ENCODE data around the gene RBM22.

RBM22 gene

GRCh38 chr5:150659360-150660107 lies 41.3 kb downstream of the RBM22 start:
- Histone ChIP-seq H3K4me1 (ENCODE audit: control insufficient read depth in 1 of 2, insufficient read depth in 2 of 2, low read length in 2 of 2) (peaks cover 5 to 45% of the 10 kb centered on the region in 2 donors), H3K27ac (ENCODE audit: low read length) (no peak overlapping the region), H3K9me3 (ENCODE audit: control insufficient read depth in 1 of 2, low read length in 2 of 2) (no peaks in the 10 kb centered on the region), H3K27me3 (ENCODE audit: low read depth, low read length) (no peaks in the 10 kb centered on the region), H3K36me3 (ENCODE audit: control insufficient read depth in 1 of 2, insufficient read depth in 2 of 2, low read length in 2 of 2) (no peaks in the 10 kb centered on the region), H3K4me3 (ENCODE audit: low read depth in 1 of 2, low read length in 2 of 2) (no peak overlapping the region)

DNA sequence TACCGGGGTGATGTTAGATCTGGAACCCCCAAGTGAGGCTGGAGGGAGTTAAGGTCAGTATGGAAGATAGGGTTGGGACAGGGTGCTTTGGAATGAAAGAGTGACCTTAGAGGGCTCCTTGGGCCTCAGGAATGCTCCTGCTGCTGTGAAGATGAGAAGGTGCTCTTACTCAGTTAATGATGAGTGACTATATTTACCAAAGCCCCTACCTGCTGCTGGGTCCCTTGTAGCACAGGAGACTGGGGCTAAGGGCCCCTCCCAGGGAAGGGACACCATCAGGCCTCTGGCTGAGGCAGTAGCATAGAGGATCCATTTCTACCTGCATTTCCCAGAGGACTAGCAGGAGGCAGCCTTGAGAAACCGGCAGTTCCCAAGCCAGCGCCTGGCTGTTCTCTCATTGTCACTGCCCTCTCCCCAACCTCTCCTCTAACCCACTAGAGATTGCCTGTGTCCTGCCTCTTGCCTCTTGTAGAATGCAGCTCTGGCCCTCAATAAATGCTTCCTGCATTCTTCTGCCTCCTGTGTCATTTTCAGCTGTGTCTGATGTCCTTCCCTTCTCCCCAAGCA lies 42.1 kb downstream of the RBM22 start:
- no peaks in the 10 kb centered on the region for H3K36me3 ChIP-seq (ENCODE audit: control insufficient read depth in 1 of 2, insufficient read depth in 2 of 2, low read length in 2 of 2)
- no peaks in the 10 kb centered on the region for H3K9me3 ChIP-seq (ENCODE audit: control insufficient read depth in 1 of 2, low read length in 2 of 2)
- H3K4me1 ChIP-seq (ENCODE audit: control insufficient read depth in 1 of 2, insufficient read depth in 2 of 2, low read length in 2 of 2), result peaks cover 5 to 51% of the 10 kb centered on the region in 2 donors
- no peak overlapping the region for H3K4me3 ChIP-seq (ENCODE audit: low read depth in 1 of 2, low read length in 2 of 2)
- no peaks in the 10 kb centered on the region for H3K27me3 ChIP-seq (ENCODE audit: low read depth, low read length)
- no peak overlapping the region for H3K27ac ChIP-seq (ENCODE audit: low read length)

DNA sequence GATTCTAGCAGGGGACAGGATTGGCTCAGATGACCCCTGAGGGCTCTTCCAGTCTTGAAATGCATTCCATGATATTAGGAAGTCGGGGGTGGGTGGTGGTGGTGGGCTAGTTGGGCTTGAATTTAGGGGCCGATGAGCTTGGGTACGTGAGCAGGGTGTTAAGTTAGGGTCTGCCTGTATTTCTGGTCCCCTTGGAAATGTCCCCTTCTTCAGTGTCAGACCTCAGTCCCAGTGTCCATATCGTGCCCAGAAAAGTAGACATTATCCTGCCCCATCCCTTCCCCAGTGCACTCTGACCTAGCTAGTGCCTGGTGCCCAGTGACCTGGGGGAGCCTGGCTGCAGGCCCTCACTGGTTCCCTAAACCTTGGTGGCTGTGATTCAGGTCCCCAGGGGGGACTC lies 42.7 kb downstream of the RBM22 start:
- no peak overlapping the region for H3K4me3 ChIP-seq (ENCODE audit: low read depth in 1 of 2, low read length in 2 of 2)
- H3K4me1 ChIP-seq (ENCODE audit: control insufficient read depth in 1 of 2, insufficient read depth in 2 of 2, low read length in 2 of 2), result peaks cover 5 to 58% of the 10 kb centered on the region in 2 donors
- no peaks in the 10 kb centered on the region for H3K9me3 ChIP-seq (ENCODE audit: control insufficient read depth in 1 of 2, low read length in 2 of 2)
- no peaks in the 10 kb centered on the region for H3K36me3 ChIP-seq (ENCODE audit: control insufficient read depth in 1 of 2, insufficient read depth in 2 of 2, low read length in 2 of 2)
- no peaks in the 10 kb centered on the region for H3K27me3 ChIP-seq (ENCODE audit: low read depth, low read length)
- no peak overlapping the region for H3K27ac ChIP-seq (ENCODE audit: low read length)

GRCh38 chr5:150656191-150657132 lies 44.4 kb downstream of the RBM22 start:
- Histone ChIP-seq H3K9me3 (ENCODE audit: control insufficient read depth in 1 of 2, low read length in 2 of 2) (no peaks in the 10 kb centered on the region), H3K4me3 (ENCODE audit: low read depth in 1 of 2, low read length in 2 of 2) (peak overlapping the region; percentile 47 to 66), H3K36me3 (ENCODE audit: control insufficient read depth in 1 of 2, insufficient read depth in 2 of 2, low read length in 2 of 2) (no peaks in the 10 kb centered on the region), H3K27ac (ENCODE audit: low read length) (no peak overlapping the region), H3K4me1 (ENCODE audit: control insufficient read depth in 1 of 2, insufficient read depth in 2 of 2, low read length in 2 of 2) (peaks cover 11 to 73% of the 10 kb centered on the region in 2 donors), H3K27me3 (ENCODE audit: low read depth, low read length) (no peaks in the 10 kb centered on the region)

- H3K4me3 ChIP-seq (ENCODE audit: low read depth in 1 of 2, low read length in 2 of 2), result no peak overlapping the region
- H3K4me1 ChIP-seq (ENCODE audit: control insufficient read depth in 1 of 2, insufficient read depth in 2 of 2, low read length in 2 of 2), result peaks cover 11 to 74% of the 10 kb centered on the region in 2 donors
- H3K27ac ChIP-seq (ENCODE audit: low read length), result no peak overlapping the region
- no peaks in the 10 kb centered on the region for H3K9me3 ChIP-seq (ENCODE audit: control insufficient read depth in 1 of 2, low read length in 2 of 2)
- no peaks in the 10 kb centered on the region for H3K27me3 ChIP-seq (ENCODE audit: low read depth, low read length)
- H3K36me3 ChIP-seq (ENCODE audit: control insufficient read depth in 1 of 2, insufficient read depth in 2 of 2, low read length in 2 of 2), result peaks cover 2 to 7% of the 10 kb centered on the region in 2 donors
Observed at GRCh38 chr5:150655221-150655620, 45.6 kb downstream of the RBM22 start.

DNA sequence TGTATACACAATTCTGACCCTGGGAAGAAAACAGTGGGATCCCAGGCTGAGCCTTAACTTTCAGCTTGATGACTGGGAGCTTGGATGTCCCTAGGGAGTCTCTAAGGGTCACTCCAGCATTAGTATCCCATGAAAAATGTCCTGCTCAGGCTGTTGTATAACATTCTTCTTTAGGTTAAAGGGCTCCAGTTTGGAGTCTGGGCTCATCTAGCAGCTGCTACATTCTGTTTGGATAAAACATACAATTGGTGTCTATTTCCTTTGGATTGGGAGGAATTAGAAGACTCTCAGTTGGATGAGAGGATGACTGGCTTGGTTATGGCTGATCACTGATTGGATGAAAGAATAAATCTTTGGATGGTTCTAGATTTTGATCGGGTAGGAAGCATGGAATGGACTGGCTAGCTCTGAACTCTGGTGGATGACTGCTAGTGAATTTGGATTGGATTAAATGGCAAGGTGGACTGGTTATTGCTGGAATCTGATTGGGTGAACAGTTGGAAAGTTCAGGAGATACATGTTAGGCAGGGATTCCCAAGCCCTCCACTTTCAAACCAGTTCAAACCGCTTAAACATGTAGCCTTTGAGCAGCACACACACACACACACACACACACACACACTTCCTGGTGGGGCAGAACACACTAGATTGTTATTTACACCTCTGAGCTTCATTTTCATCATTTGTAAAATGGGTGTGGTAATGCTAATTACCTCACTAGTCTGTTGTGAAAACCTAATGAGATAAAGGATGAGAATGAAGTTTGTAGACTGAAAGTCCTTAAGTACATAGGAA lies 46.9 kb downstream of the RBM22 start:
- Histone ChIP-seq H3K4me1 (ENCODE audit: control insufficient read depth in 1 of 2, insufficient read depth in 2 of 2, low read length in 2 of 2) (peaks cover 11 to 71% of the 10 kb centered on the region in 2 donors), H3K4me3 (ENCODE audit: low read depth in 1 of 2, low read length in 2 of 2) (no peak overlapping the region), H3K27me3 (ENCODE audit: low read depth, low read length) (no peaks in the 10 kb centered on the region), H3K27ac (ENCODE audit: low read length) (no peak overlapping the region), H3K36me3 (ENCODE audit: control insufficient read depth in 1 of 2, insufficient read depth in 2 of 2, low read length in 2 of 2) (peaks cover 3 to 20% of the 10 kb centered on the region in 2 donors), H3K9me3 (ENCODE audit: control insufficient read depth in 1 of 2, low read length in 2 of 2) (no peaks in the 10 kb centered on the region)

- peaks cover 11 to 69% of the 10 kb centered on the region in 2 donors for H3K4me1 ChIP-seq (ENCODE audit: control insufficient read depth in 1 of 2, insufficient read depth in 2 of 2, low read length in 2 of 2)
- H3K27me3 ChIP-seq (ENCODE audit: low read depth, low read length), result no peaks in the 10 kb centered on the region
- H3K27ac ChIP-seq (ENCODE audit: low read length), result no peak overlapping the region
- H3K4me3 ChIP-seq (ENCODE audit: low read depth in 1 of 2, low read length in 2 of 2), result no peak overlapping the region
- H3K9me3 ChIP-seq (ENCODE audit: control insufficient read depth in 1 of 2, low read length in 2 of 2), result no peaks in the 10 kb centered on the region
- peaks cover 8 to 27% of the 10 kb centered on the region in 2 donors for H3K36me3 ChIP-seq (ENCODE audit: control insufficient read depth in 1 of 2, insufficient read depth in 2 of 2, low read length in 2 of 2)
Observed at GRCh38 chr5:150653145-150653761, 47.6 kb downstream of the RBM22 start.

DNA sequence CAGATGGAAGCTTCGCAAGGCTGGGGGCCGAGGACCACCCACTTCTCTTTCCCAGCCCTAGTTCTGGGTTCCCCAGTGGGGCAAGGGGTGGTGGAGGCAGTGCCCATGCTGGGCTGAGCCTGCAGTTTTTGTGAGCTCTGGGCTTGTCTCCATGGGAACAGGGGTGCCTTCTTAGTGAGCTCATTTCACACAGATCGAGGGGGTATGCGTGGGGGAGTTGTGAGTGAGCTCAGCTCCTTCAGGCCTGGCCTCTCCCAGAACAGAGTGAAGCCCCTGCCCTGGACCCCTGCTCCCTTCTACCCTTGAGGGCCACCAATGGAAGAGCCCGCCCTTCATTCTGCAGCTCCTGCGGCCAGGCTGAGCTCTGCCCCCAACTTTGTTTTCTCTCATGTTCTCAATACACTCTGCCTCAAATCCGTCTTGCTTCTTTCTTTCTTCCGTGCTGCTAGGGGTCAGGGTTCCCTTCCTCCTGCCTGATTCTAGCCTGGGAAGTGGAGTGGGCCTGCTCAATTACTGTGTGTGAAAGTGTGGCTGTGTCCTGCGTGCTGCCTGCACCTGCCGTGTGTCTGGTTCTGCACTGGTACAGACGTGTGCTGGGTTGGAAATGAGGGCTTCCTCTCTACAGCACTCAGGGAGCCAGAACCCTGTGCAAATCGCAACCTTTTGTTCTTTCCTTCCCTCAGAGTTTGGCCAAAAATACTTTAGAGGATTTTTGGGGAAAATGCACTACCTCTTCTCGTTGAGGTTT lies 48.8 kb downstream of the RBM22 start:
- H3K4me1 ChIP-seq (ENCODE audit: control insufficient read depth in 1 of 2, insufficient read depth in 2 of 2, low read length in 2 of 2), result peaks cover 12 to 61% of the 10 kb centered on the region in 2 donors
- H3K27ac ChIP-seq (ENCODE audit: low read length), result no peak overlapping the region
- H3K27me3 ChIP-seq (ENCODE audit: low read depth, low read length), result no peaks in the 10 kb centered on the region
- H3K36me3 ChIP-seq (ENCODE audit: control insufficient read depth in 1 of 2, insufficient read depth in 2 of 2, low read length in 2 of 2), result peaks cover 11 to 31% of the 10 kb centered on the region in 2 donors
- H3K9me3 ChIP-seq (ENCODE audit: control insufficient read depth in 1 of 2, low read length in 2 of 2), result no peaks in the 10 kb centered on the region
- H3K4me3 ChIP-seq (ENCODE audit: low read depth in 1 of 2, low read length in 2 of 2), result no peak overlapping the region

GRCh38 chr5:150651382-150651781 lies 49.5 kb downstream of the RBM22 start:
- Histone ChIP-seq H3K4me1 (ENCODE audit: control insufficient read depth in 1 of 2, insufficient read depth in 2 of 2, low read length in 2 of 2) (peaks cover 12 to 61% of the 10 kb centered on the region in 2 donors), H3K27me3 (ENCODE audit: low read depth, low read length) (no peaks in the 10 kb centered on the region), H3K36me3 (ENCODE audit: control insufficient read depth in 1 of 2, insufficient read depth in 2 of 2, low read length in 2 of 2) (peaks cover 11 to 31% of the 10 kb centered on the region in 2 donors), H3K4me3 (ENCODE audit: low read depth in 1 of 2, low read length in 2 of 2) (no peak overlapping the region), H3K9me3 (ENCODE audit: control insufficient read depth in 1 of 2, low read length in 2 of 2) (no peaks in the 10 kb centered on the region), H3K27ac (ENCODE audit: low read length) (no peak overlapping the region)

Data from muscle layer of duodenum (tissue), 2 donors.